Thyroid gland (tissue), 4 donors: ENCODE measurements around the gene POMGNT1. TPM values are rescaled to one million over a fixed set of nuclear protein-coding genes. Genes with fewer than 3 reads are reported as not detected.
A peak's percentile ranks its signal among the peaks of the same experiment; 100 is the strongest.

Experiments used
- DNase-seq, 2 donors: peaks; one replicate each; pipeline ENCODE4 v3.0.0-alpha.2; 2019
- H3K27ac ChIP-seq, 3 donors: fragments of 200-600 bp; sonication (generic); 1 replicate in 2 of 3; 2 replicates in 1 of 3; pipeline ENCODE4 v1.5.1; 2016 to 2019; ENCODE audit warnings: mild to moderate bottlenecking in 1 of 3, moderate library complexity in 1 of 3
- H3K27me3 ChIP-seq: fragments of 200-600 bp; sonication (generic); one replicate; pipeline ENCODE4 v1.5.1; 2019
- H3K36me3 ChIP-seq, 2 donors: fragments of 200-600 bp; sonication (generic); one replicate each; pipeline ENCODE4 v1.5.1; 2016 to 2019
- H3K4me1 ChIP-seq, 2 donors: fragments of 200-600 bp; sonication (generic); one replicate each; pipeline ENCODE4 v1.5.1; 2017 to 2019
- H3K4me3 ChIP-seq, 3 donors: fragments of 200-600 bp; sonication (generic); replicated peaks in 1 of 3; 1 replicate in 2 of 3; 2 replicates in 1 of 3; pipeline ENCODE4 v1.5.1; 2016; ENCODE audit warnings: mild to moderate bottlenecking in 1 of 3
- H3K9me3 ChIP-seq: fragments of 200-600 bp; sonication (generic); one replicate; pipeline ENCODE4 v1.5.1; 2017
- POLR2A ChIP-seq, 2 donors: fragments of 450-650 bp; IDR thresholded peaks; one replicate each; pipeline ENCODE4 v1.6.1; 2017; ENCODE audit warnings: antibody characterized with exemption in 2 of 2, mild to moderate bottlenecking in 2 of 2, moderate library complexity in 1 of 2
- WGBS, 2 donors: methylation state at CpG; one replicate each; pipeline ENCODE4 v1.1.5; 2017; 5-methylcytosine and 5-hydroxymethylcytosine counted together
- intact Hi-C: fragments of 100-400 bp; cut with DNase I; formaldehyde crosslinking; loops from one replicate; pipeline ENCODE4 v1.15.1; 2023
- small RNA-seq: library from RNA; depleted of rRNA; stranded (forward); fragments of <200 nt; gene quantifications from one replicate; pipeline ENCODE3, GENCODE V24; 2016
- total RNA-seq, 4 donors: library from RNA; depleted of rRNA; stranded (reverse); fragments of >200 nt; gene quantifications; one replicate each; pipeline ENCODE4 v1.2.3, GENCODE V29; 2016
- TF ChIP-seq, protein P1 (sequence below), 6 experiments: fragments of 200-600 bp in 3 of 6; fragments of 450-650 bp in 3 of 6; sonication (generic) in 3 of 6; IDR thresholded peaks; one replicate each; pipeline ENCODE4 v1.5.1; 2016 to 2019; ENCODE audit warnings: antibody characterized with exemption in 6 of 6, mild to moderate bottlenecking in 2 of 6, inconsistent platforms in 1 of 6, moderate library complexity in 1 of 6

The POMGNT1 gene
- total RNA-seq, 4 donors from 2014 or later, result 54.2 to 90.8 (median 79.3) TPM

DNA sequence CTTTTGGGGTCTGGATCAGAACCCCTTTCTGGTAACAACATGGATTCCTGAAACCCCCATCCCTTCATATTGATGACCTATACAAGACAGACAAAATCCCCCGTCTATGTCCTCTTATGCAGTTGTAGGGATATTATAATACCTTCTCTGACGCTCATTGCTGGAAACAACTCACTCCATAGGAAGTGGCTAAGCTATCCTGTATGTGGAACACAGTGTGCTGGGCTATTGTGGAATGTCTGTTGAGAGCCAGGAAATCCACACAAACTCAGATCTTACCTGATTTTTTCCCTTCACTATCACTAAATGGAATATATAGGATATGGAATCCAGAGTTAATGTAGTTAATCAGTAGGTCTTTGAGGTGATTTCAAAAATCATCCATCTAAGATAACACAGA is 48.1 kb downstream of the POMGNT1 start:
- no peaks in the 10 kb centered on the region for H3K27me3 ChIP-seq
- peak overlapping the region in 1 of 3 donors; percentile 12 for H3K27ac ChIP-seq
- H3K4me3 ChIP-seq, result no peak overlapping the region
- 77 to 87% methylated on average over 2 of the region's 2 CpGs for WGBS, 2 donors
- peaks cover 0 to 7% of the 10 kb centered on the region in 2 donors for H3K4me1 ChIP-seq
- intact Hi-C loops, result no loop called here
- TF ChIP-seq, protein P1, sequence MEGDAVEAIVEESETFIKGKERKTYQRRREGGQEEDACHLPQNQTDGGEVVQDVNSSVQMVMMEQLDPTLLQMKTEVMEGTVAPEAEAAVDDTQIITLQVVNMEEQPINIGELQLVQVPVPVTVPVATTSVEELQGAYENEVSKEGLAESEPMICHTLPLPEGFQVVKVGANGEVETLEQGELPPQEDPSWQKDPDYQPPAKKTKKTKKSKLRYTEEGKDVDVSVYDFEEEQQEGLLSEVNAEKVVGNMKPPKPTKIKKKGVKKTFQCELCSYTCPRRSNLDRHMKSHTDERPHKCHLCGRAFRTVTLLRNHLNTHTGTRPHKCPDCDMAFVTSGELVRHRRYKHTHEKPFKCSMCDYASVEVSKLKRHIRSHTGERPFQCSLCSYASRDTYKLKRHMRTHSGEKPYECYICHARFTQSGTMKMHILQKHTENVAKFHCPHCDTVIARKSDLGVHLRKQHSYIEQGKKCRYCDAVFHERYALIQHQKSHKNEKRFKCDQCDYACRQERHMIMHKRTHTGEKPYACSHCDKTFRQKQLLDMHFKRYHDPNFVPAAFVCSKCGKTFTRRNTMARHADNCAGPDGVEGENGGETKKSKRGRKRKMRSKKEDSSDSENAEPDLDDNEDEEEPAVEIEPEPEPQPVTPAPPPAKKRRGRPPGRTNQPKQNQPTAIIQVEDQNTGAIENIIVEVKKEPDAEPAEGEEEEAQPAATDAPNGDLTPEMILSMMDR (IDR thresholded peaks at IDR 0.05), result no peak
- TF ChIP-seq POLR2A (IDR thresholded peaks at IDR 0.05), result no peak
- no peaks in the 10 kb centered on the region for H3K36me3 ChIP-seq
- no peaks in the 10 kb centered on the region for H3K9me3 ChIP-seq
- DNase-seq, result no peak

DNA sequence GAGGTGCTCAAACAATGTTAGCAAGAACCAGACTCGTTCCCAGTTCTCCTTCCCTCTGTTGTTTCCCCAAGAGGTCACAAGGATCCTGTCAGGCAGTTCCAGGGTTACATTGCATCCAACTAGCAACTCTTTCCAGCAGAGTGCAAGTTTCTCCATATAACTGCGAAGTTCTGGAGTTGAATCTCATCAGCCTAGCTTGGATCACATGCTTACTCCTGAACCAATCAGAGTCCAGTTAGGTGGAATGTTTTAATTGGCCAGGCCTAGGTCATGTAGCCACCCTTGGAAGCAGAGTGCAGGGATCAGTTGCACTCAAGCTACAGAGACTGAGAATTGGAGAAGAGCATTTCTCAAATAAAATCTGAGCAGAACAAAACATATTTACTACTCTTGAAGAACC is 49.9 kb downstream of the POMGNT1 start:
- TF ChIP-seq, protein P1 (IDR thresholded peaks at IDR 0.05), result no peak
- TF ChIP-seq POLR2A (IDR thresholded peaks at IDR 0.05), result no peak
- Histone ChIP-seq H3K27ac (no peak overlapping the region), H3K27me3 (no peaks in the 10 kb centered on the region), H3K9me3 (no peaks in the 10 kb centered on the region), H3K4me1 (peaks cover 0 to 7% of the 10 kb centered on the region in 2 donors), H3K4me3 (no peak overlapping the region), H3K36me3 (no peaks in the 10 kb centered on the region)
- DNase-seq, result no peak
- 76 to 82% methylated on average over 2 of the region's 2 CpGs for WGBS, 2 donors
- intact Hi-C loops, result no loop called here

Small RNAs within 50 kb of the gene (small RNA-seq; reads per million reads assigned to genes)
- gene AL672043.1, result not detected

Other genes starting within 250 kb of the POMGNT1 start
- gene PIK3R3, start 65.8 kb downstream of the POMGNT1 start, total RNA-seq, result 10 to 100 TPM; 16.0 to 36.2 (median 20.9) TPM
- gene TSPAN1, start 23.3 kb downstream of the POMGNT1 start, total RNA-seq, result 100 to 1,000 TPM in 2 of 4 donors, 10 to 100 TPM in 2; 61.2 to 154 (median 105) TPM
- not detected for gene P3R3URF, start 21.9 kb downstream of the POMGNT1 start, total RNA-seq
- 10 to 100 TPM; 30.5 to 47.4 (median 37.8) TPM for gene LURAP1, start 4.9 kb upstream of the POMGNT1 start, total RNA-seq
- 1 to 10 TPM in 1 of 4 donors, under 1 TPM in 3; 0.27 to 1.7 (median 0.61) TPM for gene RAD54L, start 49.3 kb upstream of the POMGNT1 start, total RNA-seq
- 100 to 1,000 TPM in 2 of 4 donors, 10 to 100 TPM in 2; 73.5 to 111 (median 99.4) TPM for gene LRRC41, start 105.2 kb upstream of the POMGNT1 start, total RNA-seq
- gene UQCRH, start 105.3 kb upstream of the POMGNT1 start, total RNA-seq, result 100 to 1,000 TPM; 122 to 367 (median 267) TPM
- 10 to 100 TPM; 23.4 to 40.0 (median 34.9) TPM for gene NSUN4, start 142.4 kb upstream of the POMGNT1 start, total RNA-seq
- 100 to 1,000 TPM; 103 to 199 (median 152) TPM for gene FAAH, start 195.9 kb upstream of the POMGNT1 start, total RNA-seq